ENCODE results near the gene TENM4. TPM values are rescaled to one million over a fixed set of nuclear protein-coding genes. Genes with fewer than 3 reads are reported as not detected.

The TENM4 gene
- total RNA-seq, 1 experiment from 2014 or later = not detected

DNA sequence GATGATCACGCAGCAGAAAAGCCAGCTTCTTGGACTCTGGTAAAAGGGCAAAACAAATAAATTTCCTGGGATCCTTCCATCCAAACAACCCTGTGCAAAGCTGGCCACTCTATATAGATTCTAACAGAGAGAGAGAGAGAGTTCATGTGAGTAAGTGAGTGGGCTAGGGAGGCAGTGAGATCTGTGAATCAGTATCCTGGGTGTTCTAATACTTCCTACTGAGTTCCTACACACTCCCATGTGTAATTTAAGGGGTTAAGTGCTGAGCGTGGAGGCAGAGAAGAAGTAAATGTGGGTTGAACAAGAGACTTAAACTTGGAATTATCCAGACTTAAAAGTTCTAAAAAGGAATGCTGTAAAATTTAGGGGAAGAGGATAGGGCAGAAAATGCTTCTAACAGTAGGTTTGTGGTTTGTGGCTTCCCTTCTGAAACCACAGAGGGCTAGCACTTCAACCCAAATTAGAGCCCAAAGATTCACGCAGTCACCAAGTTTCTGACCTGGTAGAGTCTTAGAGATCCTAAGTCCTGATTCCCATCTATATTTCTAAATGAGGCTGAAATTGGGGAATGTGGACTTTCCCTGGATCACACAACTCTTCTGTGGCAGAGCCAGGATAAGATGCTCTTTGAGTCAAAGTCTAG is 413.9 kb downstream of the TENM4 start:
- DNase-seq (ENCODE audit: low spot score) = no peak

GRCh38 chr11:79025622-79026021 is 415.2 kb downstream of the TENM4 start:
- DNase-seq (ENCODE audit: low spot score) = no peak

DNA sequence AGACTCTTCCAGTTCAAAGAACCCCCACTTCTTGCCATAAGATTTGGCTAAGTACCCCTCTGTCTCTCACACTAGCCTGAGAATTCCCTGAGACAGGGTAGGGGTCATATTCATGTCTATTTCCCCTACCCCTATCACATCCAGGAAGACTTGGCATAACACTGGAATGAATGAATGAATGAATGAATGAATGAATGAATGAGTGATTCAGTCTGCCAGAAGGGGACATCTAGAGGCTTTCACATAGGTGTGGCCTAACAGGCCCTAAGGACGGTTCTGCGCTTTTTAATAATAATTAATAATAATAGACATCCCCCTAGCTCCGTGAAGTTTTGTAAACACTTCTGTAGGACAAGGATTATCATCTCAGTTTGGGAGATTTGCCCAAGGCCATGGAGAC is 415.7 kb downstream of the TENM4 start:
- no peak for DNase-seq (ENCODE audit: low spot score)

GRCh38 chr11:79022265-79022664 is 418.6 kb downstream of the TENM4 start:
- no peak for DNase-seq (ENCODE audit: low spot score)

DNA sequence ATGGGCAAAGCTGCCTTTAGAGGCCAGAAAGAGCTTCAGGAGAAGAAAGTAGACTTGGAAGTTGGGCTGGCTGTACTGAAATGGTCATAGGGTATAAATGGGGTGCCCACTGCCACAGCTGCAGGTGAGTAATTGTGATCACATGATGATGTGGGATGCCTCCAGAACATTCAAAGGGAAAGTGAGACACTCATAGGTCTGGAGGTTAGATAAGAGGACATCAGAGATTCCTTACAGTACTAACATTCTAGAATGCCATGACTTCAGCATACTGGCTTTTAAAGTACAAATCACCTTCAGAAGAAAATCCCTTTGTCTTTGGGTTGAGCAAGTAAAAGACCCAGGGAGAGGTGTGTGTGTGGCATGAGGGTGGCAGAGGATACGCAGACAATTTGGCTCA is 419.2 kb downstream of the TENM4 start:
- no peak for DNase-seq (ENCODE audit: low spot score)

GRCh38 chr11:79019975-79020374 is 420.9 kb downstream of the TENM4 start:
- DNase-seq (ENCODE audit: low spot score) = no peak

DNA sequence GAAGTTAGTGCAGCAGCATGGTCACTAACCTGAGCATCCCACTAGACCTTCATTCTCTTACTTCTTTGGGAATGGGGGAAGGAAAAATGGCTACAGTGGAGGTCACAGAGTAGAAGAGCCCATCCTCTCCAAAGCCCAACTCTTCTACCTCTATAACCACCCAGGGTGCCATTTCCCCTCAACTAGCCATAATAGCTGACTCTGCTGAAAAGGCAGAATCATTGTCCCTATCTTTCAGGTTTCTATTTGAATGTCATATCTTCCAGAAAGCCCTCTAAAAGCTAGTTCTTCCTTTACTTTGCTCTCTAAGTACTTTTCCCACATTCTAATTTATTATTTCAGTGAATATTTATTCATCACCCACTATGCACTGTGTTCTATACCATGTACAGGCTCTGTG is 421.6 kb downstream of the TENM4 start:
- no peak for DNase-seq (ENCODE audit: low spot score)

DNA sequence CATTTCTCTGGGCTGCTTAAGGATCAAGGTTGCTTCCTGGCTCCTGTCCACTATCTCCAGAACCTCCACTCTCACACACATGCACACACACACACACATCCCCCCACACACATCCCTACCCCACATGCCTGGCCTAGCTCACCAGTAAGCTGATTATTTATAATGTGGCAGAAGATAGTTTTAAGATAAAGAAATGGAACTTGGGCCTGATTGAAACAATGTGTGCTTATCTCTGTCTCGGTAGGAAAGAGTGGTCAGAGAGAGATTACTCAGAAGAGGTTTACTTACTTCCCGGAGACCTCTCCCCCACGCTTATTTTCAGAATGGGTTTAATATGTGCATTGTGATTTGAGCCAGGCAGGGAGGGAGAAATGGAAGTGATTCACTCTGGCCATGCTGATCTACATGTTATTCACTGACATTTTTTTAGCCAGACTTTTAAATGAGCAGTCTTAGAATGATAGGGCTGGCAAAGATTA is 422.4 kb downstream of the TENM4 start:
- DNase-seq (ENCODE audit: low spot score) = no peak

DNA sequence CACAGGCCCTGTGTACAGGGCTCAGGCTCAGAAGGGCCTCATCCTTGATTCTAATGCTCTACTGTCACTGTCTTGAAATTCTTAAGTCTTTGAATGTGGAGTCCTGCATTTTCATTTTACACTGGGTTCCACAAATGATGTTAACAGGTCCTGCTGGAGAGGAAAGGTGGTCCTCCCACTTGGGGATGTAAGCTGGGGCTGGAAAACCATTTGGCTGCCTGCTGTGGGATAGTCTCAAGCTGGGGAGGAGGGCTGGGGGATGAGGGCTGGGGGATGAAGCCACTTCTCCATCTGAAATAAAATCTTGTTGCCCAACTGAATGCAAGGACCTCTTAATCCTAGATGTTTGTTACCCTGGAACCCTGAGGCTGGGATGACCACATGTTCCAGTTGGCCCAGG is 423.0 kb downstream of the TENM4 start:
- DNase-seq (ENCODE audit: low spot score) = no peak

DNA sequence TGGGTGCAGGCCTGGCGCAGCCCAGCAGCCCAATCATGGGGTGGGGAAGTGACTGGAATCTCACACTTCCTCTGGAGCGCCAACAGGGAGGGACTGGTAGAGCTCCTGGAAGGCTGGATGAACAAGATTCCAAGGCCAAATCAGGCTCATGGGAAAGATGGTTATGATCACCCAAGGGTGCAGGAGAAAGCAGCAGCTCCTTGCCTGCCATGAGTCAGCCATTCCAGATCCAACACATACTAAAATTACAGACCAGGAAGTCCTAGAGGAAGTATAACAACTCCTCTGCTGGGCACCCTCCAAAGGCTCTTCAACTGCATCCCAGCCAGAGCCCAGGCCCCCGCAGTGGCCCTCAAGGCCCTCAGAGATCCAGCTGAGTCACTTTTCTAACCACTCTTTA is 427.3 kb downstream of the TENM4 start:
- no peak for DNase-seq (ENCODE audit: low spot score)

DNA sequence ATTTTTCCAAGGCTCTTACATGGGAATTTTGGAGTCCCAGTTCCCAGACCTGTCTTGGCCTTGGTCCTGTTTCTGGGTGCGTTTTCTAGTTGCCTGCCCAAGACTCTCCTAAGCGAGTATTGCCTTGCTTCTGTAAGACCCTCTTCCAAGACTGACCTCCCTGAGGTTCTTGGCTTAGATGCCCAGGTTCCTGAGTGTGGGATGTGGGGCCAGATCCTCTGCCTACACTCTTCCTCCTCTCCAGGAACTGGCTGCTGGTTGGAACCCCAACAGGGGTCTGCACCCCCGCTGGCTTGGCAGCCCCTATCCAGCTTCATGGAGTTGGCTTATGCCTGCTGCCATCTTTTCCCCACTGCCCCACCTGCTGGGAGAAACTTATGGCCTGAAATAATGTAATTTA is 429.5 kb downstream of the TENM4 start:
- DNase-seq (ENCODE audit: low spot score) = no peak

DNA sequence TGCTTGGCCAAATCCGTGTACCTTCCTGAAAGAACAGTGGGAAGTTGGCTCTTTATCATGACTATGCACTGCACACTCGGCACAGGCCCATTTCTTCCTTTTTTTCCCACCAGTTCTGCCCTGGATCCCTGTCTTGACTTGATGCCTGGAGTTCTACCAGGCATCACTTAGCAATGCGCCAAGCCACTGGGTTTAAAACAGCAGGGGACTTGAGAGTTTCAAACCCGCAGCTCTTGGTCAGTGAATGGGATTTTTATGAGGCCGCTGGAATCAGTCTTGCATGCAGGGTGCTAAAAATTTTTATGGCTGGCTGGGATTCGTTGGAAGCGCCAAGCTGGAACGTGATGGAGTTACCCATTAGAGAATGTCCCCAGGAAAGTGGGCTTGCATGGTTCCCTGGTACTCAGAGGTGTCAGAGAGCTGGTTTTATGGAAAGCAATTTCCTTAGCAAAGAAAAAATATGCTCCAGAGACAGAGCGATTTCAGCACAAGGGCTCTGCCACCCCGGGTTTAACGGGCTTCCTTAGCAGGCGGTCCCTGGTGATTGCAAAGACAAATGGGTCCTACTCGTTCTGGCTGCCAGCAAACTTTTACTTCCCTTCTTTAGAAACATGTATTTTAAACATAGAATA is 432.9 kb downstream of the TENM4 start:
- no peak for DNase-seq (ENCODE audit: low spot score)

GRCh38 chr11:79006854-79007253 is 434.0 kb downstream of the TENM4 start:
- no peak for DNase-seq (ENCODE audit: low spot score)

DNA sequence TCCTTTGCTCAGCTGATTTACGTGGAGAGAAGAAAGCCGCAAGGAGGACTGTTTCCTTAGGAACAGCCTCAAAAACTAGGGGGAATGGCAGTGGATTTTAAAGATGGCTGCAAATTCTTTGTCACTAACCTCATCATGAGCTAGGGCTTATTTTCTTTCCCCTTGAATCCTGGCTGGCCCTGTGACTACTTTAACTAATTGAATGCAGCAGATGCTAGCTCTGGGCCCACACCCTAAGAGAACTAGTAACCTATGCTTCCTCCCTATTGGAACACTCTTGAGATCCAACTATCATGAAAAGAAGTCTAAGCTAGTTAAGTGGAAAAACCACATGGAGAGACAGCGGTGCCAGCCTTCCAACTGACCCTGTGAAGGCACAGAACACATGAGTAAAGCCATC is 444.8 kb downstream of the TENM4 start:
- no peak for DNase-seq (ENCODE audit: low spot score)

DNA sequence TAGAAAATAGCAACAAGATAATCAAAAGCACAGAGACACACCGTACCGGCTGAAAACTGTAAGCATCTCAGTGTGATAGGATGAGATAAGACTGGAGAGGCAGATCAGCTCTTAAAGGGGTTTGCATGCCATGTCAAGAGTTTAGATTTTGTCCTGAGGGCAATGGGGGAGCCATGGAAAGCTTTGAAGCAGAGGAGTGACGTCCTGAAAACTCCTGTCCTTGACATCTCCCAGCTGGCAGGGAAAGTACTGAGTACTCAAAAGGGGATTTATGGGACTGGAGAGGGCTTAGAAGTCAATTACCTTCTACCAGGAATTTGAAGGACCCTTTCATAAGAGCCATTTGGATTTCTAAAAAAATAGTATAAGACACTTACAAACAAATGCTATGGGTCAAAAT is 445.7 kb downstream of the TENM4 start:
- DNase-seq (ENCODE audit: low spot score) = no peak

GRCh38 chr11:78993802-78994430 is 446.9 kb downstream of the TENM4 start:
- no peak for DNase-seq (ENCODE audit: low spot score)

DNA sequence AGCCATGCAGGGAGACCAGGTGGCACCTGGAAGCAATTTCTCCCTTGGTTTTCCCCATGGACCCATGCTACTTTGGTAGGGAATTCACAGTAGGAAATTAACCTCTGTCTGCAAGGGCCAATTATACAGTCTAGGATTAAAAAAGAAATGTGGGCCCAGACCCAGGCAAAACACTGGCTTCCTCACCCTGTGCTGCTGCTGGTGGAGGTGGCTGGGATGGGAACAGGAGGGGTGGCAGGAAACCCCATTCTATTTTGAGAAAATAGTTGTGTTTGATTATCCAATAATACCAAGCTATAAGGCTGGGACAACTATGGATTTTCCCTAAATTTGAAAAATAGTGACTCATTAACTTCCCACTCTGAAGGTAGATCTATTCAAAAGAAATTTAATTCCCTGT is 449.1 kb downstream of the TENM4 start:
- no peak for DNase-seq (ENCODE audit: low spot score)

DNA sequence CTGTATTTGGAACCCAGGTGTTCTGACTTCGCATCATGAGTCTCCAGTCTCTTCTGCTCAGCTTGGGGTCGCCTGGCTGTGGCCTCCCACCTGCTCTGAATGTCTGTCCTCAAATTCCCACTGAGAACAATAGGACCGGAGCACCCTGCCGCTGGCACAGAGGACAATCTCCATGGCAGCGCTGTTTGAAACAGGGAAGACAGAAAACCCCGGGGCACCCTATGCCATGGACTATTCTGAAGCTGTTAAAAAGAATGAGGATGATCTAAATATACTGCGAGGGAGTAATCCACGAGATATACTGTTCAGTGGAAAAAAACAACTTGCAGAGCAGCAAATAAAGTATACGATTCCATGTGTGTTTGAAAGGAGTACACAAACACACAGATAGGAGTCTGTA is 450.6 kb downstream of the TENM4 start:
- DNase-seq (ENCODE audit: low spot score) = no peak

DNA sequence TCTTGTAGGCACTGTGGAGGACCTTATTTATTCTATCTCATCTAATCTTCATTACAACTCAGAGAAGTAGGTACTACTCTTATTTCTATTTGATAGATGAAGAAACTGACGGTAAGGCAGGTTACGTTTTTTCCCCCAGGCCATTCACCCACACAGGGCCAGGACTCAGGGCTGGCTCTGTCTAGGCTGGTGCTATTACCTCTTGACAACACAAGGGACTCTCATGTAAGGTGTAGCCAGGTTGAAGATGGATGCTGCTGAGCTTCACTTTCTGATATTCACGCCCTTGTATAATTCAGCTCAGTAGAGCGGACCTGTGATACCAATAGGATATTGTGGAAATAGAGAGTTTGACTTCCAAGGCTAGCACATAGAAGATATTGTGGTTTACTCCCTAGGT is 453.1 kb downstream of the TENM4 start:
- no peak for DNase-seq (ENCODE audit: low spot score)

- no peak for DNase-seq (ENCODE audit: low spot score)
Observed at GRCh38 chr11:78986305-78986704, 454.5 kb downstream of the TENM4 start.

DNA sequence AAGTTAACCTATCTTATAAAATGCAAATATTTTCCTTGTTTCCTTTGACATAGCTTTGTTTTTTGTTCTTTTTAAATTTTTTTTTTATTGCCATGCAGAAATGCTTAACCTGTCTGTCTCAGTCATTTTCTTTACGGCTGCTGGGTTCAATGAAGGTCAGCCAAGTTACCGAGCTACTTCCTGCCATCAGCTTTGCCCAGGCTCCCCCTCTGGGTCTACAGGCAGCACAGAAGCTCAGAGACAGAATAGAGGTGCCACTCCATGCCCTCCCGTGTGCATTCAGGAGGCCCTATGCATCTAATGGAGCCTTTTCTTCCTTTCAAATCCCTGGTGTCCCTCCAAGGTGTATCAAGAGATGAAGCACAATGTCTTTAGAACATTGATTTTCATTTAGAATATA is 455.2 kb downstream of the TENM4 start:
- DNase-seq (ENCODE audit: low spot score) = no peak

DNA sequence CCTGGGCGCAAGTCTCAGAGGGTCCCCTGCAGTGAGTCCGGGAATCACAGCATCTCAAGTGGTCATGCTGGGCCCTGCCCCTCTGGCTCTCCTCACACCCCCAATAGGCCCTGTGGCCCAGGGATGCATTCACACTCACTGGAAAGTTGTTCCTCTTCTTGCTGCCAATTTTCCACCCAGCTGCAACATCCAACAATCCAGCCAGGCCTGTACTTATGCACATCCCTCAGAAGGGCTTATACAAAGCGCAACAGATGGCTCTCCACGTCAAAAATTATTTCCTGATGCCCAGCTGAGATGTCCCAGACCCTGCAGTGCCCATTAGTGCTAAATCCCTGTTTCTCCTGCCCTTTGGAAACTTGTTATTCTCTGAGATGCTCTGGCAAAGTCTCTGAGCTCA is 458.4 kb downstream of the TENM4 start:
- no peak for DNase-seq (ENCODE audit: low spot score)

DNA sequence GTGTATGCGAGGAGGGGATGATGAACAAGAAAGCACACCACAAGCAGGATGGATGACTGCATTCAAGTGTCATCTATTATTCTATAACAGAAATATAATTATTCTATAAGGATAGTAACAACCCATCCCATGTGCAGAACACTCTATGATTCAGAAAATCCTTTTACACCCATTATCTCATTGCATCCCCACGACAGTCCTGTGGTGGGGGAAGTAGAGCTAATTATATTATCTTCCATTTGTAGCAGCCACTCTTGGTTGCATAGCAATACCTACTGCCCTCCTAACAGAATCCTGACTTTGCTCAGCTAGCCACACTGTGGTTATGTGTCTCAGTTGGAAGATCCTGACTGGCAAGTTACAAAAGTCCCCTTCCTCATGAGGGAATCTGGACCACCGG is 459.7 kb downstream of the TENM4 start:
- no peak for DNase-seq (ENCODE audit: low spot score)
